GM21447 (cell line): Measurements from ENCODE around the gene APEH.
"Not testable (repeated sequence)": the region's sequence is repeated elsewhere in the genome, so short reads cannot be mapped to it uniquely, and the experiment has no call there.

Experiments
- ATAC-seq: cut with Tn5 transposase; IDR thresholded peaks from one replicate; pipeline ENCODE4 v1.9.1; 2021; ENCODE audit not compliant: unreplicated experiment

The APEH gene

GRCh38 chr3:49689046-49689907 is 15.1 kb downstream of the APEH start, which contains the start of the genes MST1 and RNF123:
MST1 (minus strand) TSS chr3:49689474; CDS start chr3:49688691, 783 bp downstream.
RNF123 (plus strand) TSS chr3:49689557; CDS start chr3:49691166, 1,609 bp downstream.
- ATAC-seq: peak; percentile 54

- peak; percentile 18 for ATAC-seq
Observed at GRCh38 chr3:49689908-49690624, 15.9 kb downstream of the APEH start.

- ATAC-seq: not testable (repeated sequence)
Observed at GRCh38 chr3:49690856-49691255, 16.7 kb downstream of the APEH start.

GRCh38 chr3:49691481-49691880 is 17.3 kb downstream of the APEH start:
- ATAC-seq: not testable (repeated sequence)

- ATAC-seq: not testable (repeated sequence)
Observed at GRCh38 chr3:49694409-49695070, 20.4 kb downstream of the APEH start.

GRCh38 chr3:49695350-49696015 is 21.3 kb downstream of the APEH start:
- ATAC-seq: not testable (repeated sequence)

- ATAC-seq: no peak
Observed at GRCh38 chr3:49699281-49699979, 25.3 kb downstream of the APEH start.

- ATAC-seq: no peak
Observed at GRCh38 chr3:49700014-49700413, 25.9 kb downstream of the APEH start.

- no peak for ATAC-seq
Observed at GRCh38 chr3:49700453-49701128, 26.4 kb downstream of the APEH start.

- ATAC-seq: no peak
Observed at GRCh38 chr3:49701388-49702077, 27.4 kb downstream of the APEH start.

- ATAC-seq: no peak
Observed at GRCh38 chr3:49702672-49703071, 28.5 kb downstream of the APEH start.

- ATAC-seq: peak; percentile 71
Observed at GRCh38 chr3:49703443-49703927, 29.3 kb downstream of the APEH start.

- ATAC-seq: no peak
Observed at GRCh38 chr3:49703956-49704355, 29.8 kb downstream of the APEH start.

GRCh38 chr3:49704629-49705028 is 30.5 kb downstream of the APEH start:
- ATAC-seq: no peak

- no peak for ATAC-seq
Observed at GRCh38 chr3:49705390-49705960, 31.3 kb downstream of the APEH start.

- no peak for ATAC-seq
Observed at GRCh38 chr3:49706456-49707112, 32.4 kb downstream of the APEH start.

GRCh38 chr3:49707113-49707480 is 32.9 kb downstream of the APEH start:
- ATAC-seq: no peak

GRCh38 chr3:49709852-49710251 is 35.7 kb downstream of the APEH start:
- ATAC-seq: no peak
